Measurements from ENCODE around the gene MRTFB.

- TF ChIP-seq, protein P1, sequence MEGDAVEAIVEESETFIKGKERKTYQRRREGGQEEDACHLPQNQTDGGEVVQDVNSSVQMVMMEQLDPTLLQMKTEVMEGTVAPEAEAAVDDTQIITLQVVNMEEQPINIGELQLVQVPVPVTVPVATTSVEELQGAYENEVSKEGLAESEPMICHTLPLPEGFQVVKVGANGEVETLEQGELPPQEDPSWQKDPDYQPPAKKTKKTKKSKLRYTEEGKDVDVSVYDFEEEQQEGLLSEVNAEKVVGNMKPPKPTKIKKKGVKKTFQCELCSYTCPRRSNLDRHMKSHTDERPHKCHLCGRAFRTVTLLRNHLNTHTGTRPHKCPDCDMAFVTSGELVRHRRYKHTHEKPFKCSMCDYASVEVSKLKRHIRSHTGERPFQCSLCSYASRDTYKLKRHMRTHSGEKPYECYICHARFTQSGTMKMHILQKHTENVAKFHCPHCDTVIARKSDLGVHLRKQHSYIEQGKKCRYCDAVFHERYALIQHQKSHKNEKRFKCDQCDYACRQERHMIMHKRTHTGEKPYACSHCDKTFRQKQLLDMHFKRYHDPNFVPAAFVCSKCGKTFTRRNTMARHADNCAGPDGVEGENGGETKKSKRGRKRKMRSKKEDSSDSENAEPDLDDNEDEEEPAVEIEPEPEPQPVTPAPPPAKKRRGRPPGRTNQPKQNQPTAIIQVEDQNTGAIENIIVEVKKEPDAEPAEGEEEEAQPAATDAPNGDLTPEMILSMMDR (IDR thresholded peaks at IDR 0.05): no peak
- TF ChIP-seq POLR2A (IDR thresholded peaks at IDR 0.05) (no peak), POLR2AphosphoS5 (IDR thresholded peaks at IDR 0.05) (no peak), EP300 (IDR thresholded peaks at IDR 0.05; ENCODE audit: low read depth) (no peak)
These were observed 61.6 kb downstream of the MRTFB start for GRCh38 chr16:14132696-14133048.
